ENCODE data around the gene GALNTL6. TPM values are rescaled to one million over a fixed set of nuclear protein-coding genes. Genes with fewer than 3 reads are reported as not detected.

GALNTL6 gene
- total RNA-seq, 1 experiment from 2014 or later, result not detected

DNA sequence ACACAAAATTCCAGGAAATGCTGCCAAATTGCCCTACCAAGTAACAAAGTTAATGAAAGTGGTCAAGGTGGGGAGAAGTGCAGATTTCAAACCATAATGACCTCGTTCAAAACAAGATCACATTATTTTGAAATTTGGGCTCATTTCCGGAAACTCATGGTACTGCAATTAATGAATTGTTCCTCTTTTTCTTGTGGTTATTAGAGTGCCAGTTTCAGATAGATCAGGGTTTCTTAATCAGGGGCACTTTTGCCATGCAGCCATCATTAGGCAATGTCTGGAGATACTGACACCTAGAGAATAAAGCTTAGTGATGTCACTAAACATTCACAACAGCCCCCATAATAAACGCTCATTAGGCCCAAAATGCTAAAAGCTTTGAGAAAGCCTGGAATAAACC lies 973.9 kb downstream of the GALNTL6 start:
- DNase-seq (ENCODE audit: low read depth, low spot score) (no peak), ATAC-seq (no peak)
- Histone ChIP-seq H3K4me2 (ENCODE audit: low read length) (no peak overlapping the region), H3K36me3 (ENCODE audit: control insufficient read depth in 1 of 2, insufficient read depth in 2 of 2, low read length in 2 of 2) (no peaks in the 10 kb centered on the region), H2AFZ (ENCODE audit: low read depth, low read length, poor library complexity, severe bottlenecking) (no peak overlapping the region), H3K4me1 (ENCODE audit: control insufficient read depth in 1 of 2, insufficient read depth in 2 of 2, low read length in 2 of 2) (no peaks in the 10 kb centered on the region), H4K20me1 (ENCODE audit: insufficient read depth) (no peaks in the 10 kb centered on the region), H3K9ac (ENCODE audit: low read length) (no peak overlapping the region), H3K27me3 (ENCODE audit: insufficient read depth, low read length) (no peaks in the 10 kb centered on the region), H3K9me3 (ENCODE audit: control insufficient read depth in 1 of 2, insufficient read depth in 1 of 2, low read depth in 1 of 2, low read length in 2 of 2) (no peaks in the 10 kb centered on the region), H3K79me2 (ENCODE audit: insufficient read depth, low read length) (no peaks in the 10 kb centered on the region), H3K4me3 (replicated peaks in 1 of 2; ENCODE audit: low read depth in 1 of 2, low read length in 2 of 2) (no peak overlapping the region), H3K9me2 (ENCODE audit: insufficient read depth) (no peaks in the 10 kb centered on the region), H3K27ac (ENCODE audit: low read depth, low read length) (no peak overlapping the region)
- BruUV-seq (replicated peaks), result no TSS peak
- intact Hi-C loops (cut with micrococcal nuclease), result no loop called here
- ChIA-PET CTCF (no interaction called here), RAD21 (ENCODE audit: low non-redundant PET in 1 of 2, low total read pairs in 2 of 2, uncharacterized antibody in 2 of 2, unreplicated experiment in 2 of 2) (no interaction called here), POLR2A (no interaction called here)
- no peak for TF ChIP-seq TCF7L2 (IDR thresholded peaks at IDR 0.05; ENCODE audit: borderline replicate concordance, extremely low read depth, insufficient read depth, insufficient read length)
- no peak for TF ChIP-seq ELF1 (IDR thresholded peaks at IDR 0.05; ENCODE audit: borderline replicate concordance, low read depth)
- TF ChIP-seq ZBTB33 (IDR thresholded peaks at IDR 0.05; ENCODE audit: extremely low read depth, insufficient replicate concordance, low read length), result no peak
- TF ChIP-seq ZFX (IDR thresholded peaks at IDR 0.05), result no peak
- no peak for TF ChIP-seq SRF (IDR thresholded peaks at IDR 0.05; ENCODE audit: low read depth)
- no peak for TF ChIP-seq CBX3 (IDR thresholded peaks at IDR 0.05; ENCODE audit: low read depth)
- TF ChIP-seq POLR2AphosphoS5 (IDR thresholded peaks at IDR 0.05; ENCODE audit: low read depth, low read length), result no peak
- no peak for TF ChIP-seq JUND (IDR thresholded peaks at IDR 0.05)
- no peak for TF ChIP-seq EGR1 (IDR thresholded peaks at IDR 0.05; ENCODE audit: low read depth)
- TF ChIP-seq CTCF (IDR thresholded peaks at IDR 0.05 in 2 of 3, conservative IDR thresholded peaks at IDR 0.05 in 1 of 3; ENCODE audit: borderline replicate concordance in 1 of 3, insufficient read depth in 1 of 3, low read depth in 2 of 3, low read length in 2 of 3), result no peak
- no peak for TF ChIP-seq RAD21 (IDR thresholded peaks at IDR 0.05; ENCODE audit: low read depth)
- no peak for TF ChIP-seq SP1 (IDR thresholded peaks at IDR 0.05; ENCODE audit: low read depth)
- TF ChIP-seq POLR2A (IDR thresholded peaks at IDR 0.05; ENCODE audit: borderline replicate concordance, extremely low read depth, insufficient read depth, insufficient read length), result no peak
- no peak for TF ChIP-seq YY1 (IDR thresholded peaks at IDR 0.05; ENCODE audit: extremely low read depth, insufficient replicate concordance, low read depth, low read length)
- no peak for TF ChIP-seq FOSL1 (IDR thresholded peaks at IDR 0.05; ENCODE audit: low read depth)
- no peak for TF ChIP-seq EZH2 (IDR thresholded peaks at IDR 0.05)
